SU-DHL-6 (cell line): ENCODE results near the gene BIN2.

Experiments used
- CTCF ChIP-seq: fragments of 200-600 bp; sonication (generic); IDR thresholded peaks from one replicate; pipeline ENCODE4 v1.5.1; 2017; ENCODE audit warnings: antibody characterized with exemption, mild to moderate bottlenecking, low read length, moderate library complexity; ENCODE audit not compliant: insufficient read depth, poor library complexity, severe bottlenecking
- EZH2phosphoT487 ChIP-seq: fragments of 200-600 bp; sonication (generic), shearing (Covaris generic); conservative IDR thresholded peaks from 2 replicates; pipeline ENCODE4 v1.6.1; 2018; ENCODE audit warnings: mild to moderate bottlenecking, antibody characterized with exemption, low read length, moderate library complexity, mixed read lengths

- no peak for TF ChIP-seq EZH2phosphoT487
- no peak for TF ChIP-seq CTCF
Observed at GRCh38 chr12:51240971-51241370, 83.0 kb downstream of the BIN2 start.
